H9 (cell line): ENCODE results near the gene P2RY14. TPM values are rescaled to one million over a fixed set of nuclear protein-coding genes. Genes with fewer than 3 reads are reported as not detected.

Experiments used
- DNase-seq: peaks from one replicate; pipeline ENCODE4 v3.0.0-alpha.2; 2017
- H2AFZ ChIP-seq: one replicate; pipeline ENCODE4 v1.6.1; 2013; ENCODE audit warnings: mild to moderate bottlenecking, low read length, control low read depth, moderate library complexity
- H2AK5ac ChIP-seq: 2 replicates; pipeline ENCODE4 v1.6.1; 2013; ENCODE audit warnings: low read length, control low read depth, mixed read lengths; ENCODE audit not compliant: insufficient read length
- H2BK120ac ChIP-seq: one replicate; pipeline ENCODE4 v1.6.1; 2013; ENCODE audit warnings: low read depth, mild to moderate bottlenecking, low read length, control low read depth, inconsistent platforms; ENCODE audit not compliant: poor library complexity, severe bottlenecking
- H2BK12ac ChIP-seq: 2 replicates; pipeline ENCODE4 v1.6.1; 2013; ENCODE audit warnings: low read length, control low read depth, mixed read lengths, low read depth; ENCODE audit not compliant: insufficient read length
- H2BK15ac ChIP-seq: 2 replicates; pipeline ENCODE4 v1.6.1; 2013; ENCODE audit warnings: low read depth, low read length, control low read depth
- H2BK20ac ChIP-seq: one replicate; pipeline ENCODE4 v1.6.1; 2013; ENCODE audit warnings: low read depth, mild to moderate bottlenecking, low read length, control low read depth, inconsistent platforms; ENCODE audit not compliant: poor library complexity, severe bottlenecking
- H2BK5ac ChIP-seq: 2 replicates; pipeline ENCODE4 v1.6.1; 2013; ENCODE audit warnings: low read length, control low read depth, mixed read lengths; ENCODE audit not compliant: insufficient read length
- H3K14ac ChIP-seq: 2 replicates; pipeline ENCODE4 v1.6.1; 2013; ENCODE audit warnings: low read length, control low read depth; ENCODE audit not compliant: insufficient read depth
- H3K18ac ChIP-seq: 2 replicates; pipeline ENCODE4 v1.6.1; 2013; ENCODE audit warnings: low read depth, mild to moderate bottlenecking, mixed read lengths, low read length, control low read depth; ENCODE audit not compliant: insufficient read length
- H3K23ac ChIP-seq: 2 replicates; pipeline ENCODE4 v1.6.1; 2013; ENCODE audit warnings: low read length, control low read depth, mixed read lengths, low read depth; ENCODE audit not compliant: insufficient read length
- H3K23me2 ChIP-seq: 2 replicates; pipeline ENCODE4 v1.6.1; 2013; ENCODE audit warnings: low read depth, mild to moderate bottlenecking, mixed read lengths, low read length, control low read depth; ENCODE audit not compliant: insufficient read length, poor library complexity, severe bottlenecking
- H3K27ac ChIP-seq: 2 replicates; pipeline ENCODE4 v1.5.1; 2013; ENCODE audit warnings: low read length, control low read depth, mixed read lengths, low read depth; ENCODE audit not compliant: insufficient read length
- H3K27me3 ChIP-seq: 2 replicates; pipeline ENCODE4 v1.6.1; 2013; ENCODE audit warnings: low read length, control low read depth, inconsistent platforms; ENCODE audit not compliant: insufficient read depth
- H3K4ac ChIP-seq: 2 replicates; pipeline ENCODE4 v1.6.1; 2013; ENCODE audit warnings: low read depth, mild to moderate bottlenecking, control low read depth, inconsistent platforms, low read length, moderate library complexity
- H3K4me1 ChIP-seq: 2 replicates; pipeline ENCODE4 v1.6.1; 2013; ENCODE audit warnings: low read length, control low read depth, inconsistent platforms; ENCODE audit not compliant: insufficient read depth
- H3K4me2 ChIP-seq: 2 replicates; pipeline ENCODE4 v1.6.1; 2013; ENCODE audit warnings: low read length, control low read depth, mixed read lengths; ENCODE audit not compliant: insufficient read length, insufficient read depth
- H3K56ac ChIP-seq: 2 replicates; pipeline ENCODE4 v1.6.1; 2013; ENCODE audit warnings: low read depth, mild to moderate bottlenecking, mixed read lengths, low read length, control low read depth; ENCODE audit not compliant: insufficient read length
- H3K79me1 ChIP-seq: 2 replicates; pipeline ENCODE4 v1.6.1; 2013; ENCODE audit warnings: low read depth, mild to moderate bottlenecking, moderate library complexity, low read length, control low read depth, inconsistent platforms; ENCODE audit not compliant: insufficient read depth, poor library complexity, severe bottlenecking
- H3K79me2 ChIP-seq: 2 replicates; pipeline ENCODE4 v1.6.1; 2013; ENCODE audit warnings: low read length, control low read depth, inconsistent platforms; ENCODE audit not compliant: insufficient read depth
- H3K9ac ChIP-seq: 2 replicates; pipeline ENCODE4 v1.6.1; 2013; ENCODE audit warnings: low read length, control low read depth, mixed read lengths; ENCODE audit not compliant: insufficient read length; ENCODE audit errors: extremely low read depth
- H3K9me3 ChIP-seq: one replicate; pipeline ENCODE4 v1.6.1; 2013; ENCODE audit warnings: low read depth, low read length, inconsistent platforms; ENCODE audit not compliant: control insufficient read depth
- H3T11ph ChIP-seq: one replicate; pipeline ENCODE4 v1.6.1; 2013; ENCODE audit warnings: mild to moderate bottlenecking, low read length, control low read depth, inconsistent platforms
- H4K20me1 ChIP-seq: one replicate; pipeline ENCODE4 v1.6.1; 2013; ENCODE audit not compliant: control insufficient read depth, insufficient read length, insufficient read depth
- H4K5ac ChIP-seq: 2 replicates; pipeline ENCODE4 v1.6.1; 2013; ENCODE audit warnings: low read depth, mild to moderate bottlenecking, mixed read lengths, low read length, control low read depth; ENCODE audit not compliant: insufficient read length
- H4K8ac ChIP-seq: replicated peaks from 2 replicates; pipeline ENCODE4 v1.6.1; 2013; ENCODE audit warnings: low read length, control low read depth, mixed read lengths, low read depth; ENCODE audit not compliant: insufficient read length
- H4K91ac ChIP-seq: 2 replicates; pipeline ENCODE4 v1.6.1; 2013; ENCODE audit warnings: low read depth, mild to moderate bottlenecking, moderate library complexity, mixed read lengths, low read length, control low read depth; ENCODE audit not compliant: insufficient read length
- H3K27ac Mint-ChIP-seq, 3 experiments: 2 replicates in 2 of 3; 3 replicates in 1 of 3; pipeline ENCODE4 v1.8.0; 2020 to 2021; ENCODE audit warnings: mixed read lengths in 3 of 3, mild to moderate bottlenecking in 1 of 3, moderate library complexity in 1 of 3
- H3K27me3 Mint-ChIP-seq: 2 replicates; pipeline ENCODE4 v1.8.0; 2021; ENCODE audit warnings: low read depth, mild to moderate bottlenecking, moderate library complexity, mixed read lengths
- H3K36me3 Mint-ChIP-seq, 3 experiments: 2 replicates in 2 of 3; 3 replicates in 1 of 3; pipeline ENCODE4 v1.8.0; 2020 to 2021; ENCODE audit warnings: low read depth in 3 of 3, mixed read lengths in 3 of 3; ENCODE audit not compliant: insufficient read depth in 1 of 3
- H3K4me1 Mint-ChIP-seq, 2 experiments: 2 replicates each; pipeline ENCODE4 v1.8.0; 2020; ENCODE audit warnings: mixed read lengths in 2 of 2
- H3K4me3 Mint-ChIP-seq, 2 experiments: 2 replicates in 1 of 2; 3 replicates in 1 of 2; pipeline ENCODE4 v1.8.0; 2020 to 2021; ENCODE audit warnings: mild to moderate bottlenecking in 2 of 2, mixed read lengths in 2 of 2, moderate library complexity in 1 of 2
- H3K9me3 Mint-ChIP-seq, 2 experiments: 2 replicates in 1 of 2; 3 replicates in 1 of 2; pipeline ENCODE4 v1.8.0; 2020; ENCODE audit warnings: mild to moderate bottlenecking in 2 of 2, mixed read lengths in 2 of 2, moderate library complexity in 1 of 2
- WGBS: extraction: QIAGEN DNeasy Blood & Tissue Kit; methylation state at CpG from one replicate; pipeline ENCODE4 v1.1.7; 2013; ENCODE audit warnings: missing lambda C conversion rate, low lambda C conversion rate, mixed read lengths; ENCODE audit not compliant: insufficient read length; ENCODE audit errors: extremely low coverage; 5-methylcytosine and 5-hydroxymethylcytosine counted together
- total RNA-seq: library from RNA; stranded (reverse); gene quantifications from 2 replicates; pipeline ENCODE4 v1.2.1, GENCODE V29; 2021
- TF ChIP-seq, protein P1 (sequence below): fragments of 200-600 bp; sonication (generic); conservative IDR thresholded peaks from 3 replicates; pipeline ENCODE4 v1.8.0; 2021; ENCODE audit warnings: antibody characterized with exemption, mild to moderate bottlenecking

Gene P2RY14
- total RNA-seq, 1 experiment from 2014 or later: not detected

DNA sequence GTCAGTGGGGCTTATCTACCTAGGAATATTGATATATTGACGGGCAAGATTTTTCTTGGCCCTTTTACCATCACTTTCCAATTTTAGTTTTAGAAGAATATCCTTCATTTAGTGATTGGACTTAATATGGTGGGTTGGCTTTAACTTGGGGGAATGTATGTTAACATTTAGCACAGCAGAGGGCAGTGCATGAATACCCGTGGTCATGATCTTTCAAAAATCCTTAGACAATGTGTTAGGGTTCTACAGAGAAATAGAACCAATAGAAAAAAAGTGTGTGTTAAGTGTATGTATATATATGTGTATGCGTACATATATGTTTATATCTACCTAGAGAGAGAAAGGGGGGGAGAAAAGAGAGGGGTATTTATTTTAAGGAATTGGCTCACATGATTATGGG, 112.2 kb downstream of the P2RY14 start:
- no peak overlapping the region for H2AFZ ChIP-seq
- H3K4me3 Mint-ChIP-seq: no peak overlapping the region
- no peak overlapping the region for H2BK12ac ChIP-seq
- no peak overlapping the region for H2BK5ac ChIP-seq
- WGBS: no CpG with 5 or more reads among the region's 3 CpGs
- no peak overlapping the region for H2AK5ac ChIP-seq
- no peak overlapping the region for H3K18ac ChIP-seq
- no peak overlapping the region for H3K9ac ChIP-seq
- H4K20me1 ChIP-seq: no peaks in the 10 kb centered on the region
- no peak overlapping the region for H3K27ac ChIP-seq
- no peak overlapping the region for H2BK120ac ChIP-seq
- H3K4me1 Mint-ChIP-seq: peaks cover 0 to 3% of the 10 kb centered on the region in 2 experiments; a peak in 3 of 4 replicates
- no peak for DNase-seq
- no peak overlapping the region for H4K91ac ChIP-seq
- H3K36me3 Mint-ChIP-seq: peaks cover 0 to 13% (median 6%) of the 10 kb centered on the region in 3 experiments; a peak in 3 of 7 replicates
- no peak overlapping the region for H4K5ac ChIP-seq
- H2BK20ac ChIP-seq: no peak overlapping the region
- H3K79me2 ChIP-seq: no peaks in the 10 kb centered on the region
- H2BK15ac ChIP-seq: no peak overlapping the region
- H3K79me1 ChIP-seq: no peaks in the 10 kb centered on the region
- H3K4me2 ChIP-seq: no peak overlapping the region
- no peak overlapping the region for H3K23ac ChIP-seq
- H3T11ph ChIP-seq: no peak overlapping the region
- no peak overlapping the region for H3K4ac ChIP-seq
- H3K27me3 Mint-ChIP-seq: no peaks in the 10 kb centered on the region
- no peaks in the 10 kb centered on the region for H3K4me1 ChIP-seq
- no peaks in the 10 kb centered on the region for H3K23me2 ChIP-seq
- H3K27ac Mint-ChIP-seq: no peak overlapping the region; a peak in 2 of 7 replicates
- H3K9me3 ChIP-seq: no peaks in the 10 kb centered on the region
- H3K9me3 Mint-ChIP-seq: no peaks in the 10 kb centered on the region
- no peak overlapping the region for H3K14ac ChIP-seq
- no peak overlapping the region for H3K56ac ChIP-seq
- no peaks in the 10 kb centered on the region for H3K27me3 ChIP-seq
- no peak overlapping the region for H4K8ac ChIP-seq
- TF ChIP-seq, protein P1, sequence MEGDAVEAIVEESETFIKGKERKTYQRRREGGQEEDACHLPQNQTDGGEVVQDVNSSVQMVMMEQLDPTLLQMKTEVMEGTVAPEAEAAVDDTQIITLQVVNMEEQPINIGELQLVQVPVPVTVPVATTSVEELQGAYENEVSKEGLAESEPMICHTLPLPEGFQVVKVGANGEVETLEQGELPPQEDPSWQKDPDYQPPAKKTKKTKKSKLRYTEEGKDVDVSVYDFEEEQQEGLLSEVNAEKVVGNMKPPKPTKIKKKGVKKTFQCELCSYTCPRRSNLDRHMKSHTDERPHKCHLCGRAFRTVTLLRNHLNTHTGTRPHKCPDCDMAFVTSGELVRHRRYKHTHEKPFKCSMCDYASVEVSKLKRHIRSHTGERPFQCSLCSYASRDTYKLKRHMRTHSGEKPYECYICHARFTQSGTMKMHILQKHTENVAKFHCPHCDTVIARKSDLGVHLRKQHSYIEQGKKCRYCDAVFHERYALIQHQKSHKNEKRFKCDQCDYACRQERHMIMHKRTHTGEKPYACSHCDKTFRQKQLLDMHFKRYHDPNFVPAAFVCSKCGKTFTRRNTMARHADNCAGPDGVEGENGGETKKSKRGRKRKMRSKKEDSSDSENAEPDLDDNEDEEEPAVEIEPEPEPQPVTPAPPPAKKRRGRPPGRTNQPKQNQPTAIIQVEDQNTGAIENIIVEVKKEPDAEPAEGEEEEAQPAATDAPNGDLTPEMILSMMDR: no peak; the same call in 2 of the 3 replicates
